Measurements from ENCODE around the gene ALDH7A1. TPM values are rescaled to one million over a fixed set of nuclear protein-coding genes. Genes with fewer than 3 reads are reported as not detected.

Gene ALDH7A1
- total and polyA plus RNA-seq, 10 donors, result 8.0 to 18.3 (median 12.5) TPM

- no peak for TF ChIP-seq CTCF (IDR thresholded peaks at IDR 0.05 in 8 of 11, conservative IDR thresholded peaks at IDR 0.05 in 3 of 11)
- no peak for TF ChIP-seq POLR2AphosphoS5 (IDR thresholded peaks at IDR 0.05)
- TF ChIP-seq POLR2A (IDR thresholded peaks at IDR 0.05), result no peak
- intact Hi-C loops (cut with DNase I; ENCODE audit: low total_unique reads), result no loop called here
- Histone ChIP-seq H3K27me3 (replicated peaks in 1 of 7) (no peaks in the 10 kb centered on the region), H3K27ac (no peak overlapping the region), H3K9me3 (no peaks in the 10 kb centered on the region), H3K4me1 (peaks cover 0 to 4% (median 2%) of the 10 kb centered on the region in 6 donors), H3K4me3 (no peak overlapping the region), H3K36me3 (no peaks in the 10 kb centered on the region)
- no peak for DNase-seq
- 89 to 97% (median 95%) methylated on average over 10 of the region's 10 CpGs for WGBS, 5 donors
Measured at GRCh38 chr5:126501448-126501847, 93.6 kb downstream of the ALDH7A1 start.

- no peaks in the 10 kb centered on the region for H3K36me3 ChIP-seq
- intact Hi-C loops (cut with DNase I; ENCODE audit: low total_unique reads), result no loop called here
- no peak overlapping the region for H3K4me3 ChIP-seq
- 68 to 85% (median 76%) methylated on average over 3 of the region's 3 CpGs for WGBS, 5 donors
- H3K27me3 ChIP-seq (replicated peaks in 1 of 7), result no peaks in the 10 kb centered on the region
- no peak for DNase-seq
- H3K27ac ChIP-seq, result peak overlapping the region in 1 of 8 donors; percentile 13
- H3K4me1 ChIP-seq, result peaks cover 0 to 4% (median 2%) of the 10 kb centered on the region in 6 donors
- no peaks in the 10 kb centered on the region for H3K9me3 ChIP-seq
- peak in 9 of 11 experiments; percentile 32 to 62 (median 54) for TF ChIP-seq CTCF (IDR thresholded peaks at IDR 0.05 in 8 of 11, conservative IDR thresholded peaks at IDR 0.05 in 3 of 11)
- TF ChIP-seq POLR2AphosphoS5 (IDR thresholded peaks at IDR 0.05), result no peak
Measured at GRCh38 chr5:126499853-126500342, 95.1 kb downstream of the ALDH7A1 start.

- Histone ChIP-seq H3K36me3 (no peaks in the 10 kb centered on the region), H3K9me3 (no peaks in the 10 kb centered on the region), H3K27me3 (replicated peaks in 1 of 7) (no peaks in the 10 kb centered on the region), H3K27ac (peak overlapping the region in 1 of 8 donors; percentile 13), H3K4me3 (no peak overlapping the region), H3K4me1 (peaks cover 0 to 4% (median 2%) of the 10 kb centered on the region in 6 donors)
- intact Hi-C loops (cut with DNase I; ENCODE audit: low total_unique reads), result no loop called here
- WGBS, 5 donors, result 81 to 96% (median 95%) methylated on average over 2 of the region's 2 CpGs
- TF ChIP-seq POLR2A (IDR thresholded peaks at IDR 0.05), result no peak
- no peak for TF ChIP-seq CTCF (IDR thresholded peaks at IDR 0.05 in 8 of 11, conservative IDR thresholded peaks at IDR 0.05 in 3 of 11)
- no peak for TF ChIP-seq POLR2AphosphoS5 (IDR thresholded peaks at IDR 0.05)
- DNase-seq, result no peak
Measured at GRCh38 chr5:126499278-126499677, 95.7 kb downstream of the ALDH7A1 start.

- intact Hi-C loops (cut with DNase I; ENCODE audit: low total_unique reads), result no loop called here
- no peak overlapping the region for H3K4me3 ChIP-seq
- H3K27me3 ChIP-seq (replicated peaks in 1 of 7), result no peaks in the 10 kb centered on the region
- no peak for DNase-seq
- H3K9me3 ChIP-seq, result no peaks in the 10 kb centered on the region
- TF ChIP-seq POLR2AphosphoS5 (IDR thresholded peaks at IDR 0.05) (no peak), CTCF (IDR thresholded peaks at IDR 0.05 in 8 of 11, conservative IDR thresholded peaks at IDR 0.05 in 3 of 11) (no peak), POLR2A (IDR thresholded peaks at IDR 0.05) (no peak)
- WGBS, 5 donors, result 87 to 94% (median 91%) methylated on average over 5 of the region's 5 CpGs
- H3K36me3 ChIP-seq, result peaks cover 0 to 6% (median 4%) of the 10 kb centered on the region in 6 donors
- H3K4me1 ChIP-seq, result no peaks in the 10 kb centered on the region
- H3K27ac ChIP-seq, result no peak overlapping the region
Measured at GRCh38 chr5:126497506-126497905, 97.5 kb downstream of the ALDH7A1 start.

Measured in spleen (tissue), 11 donors.